Measurements from ENCODE around the gene RAN. TPM values are rescaled to one million over a fixed set of nuclear protein-coding genes. Genes with fewer than 3 reads are reported as not detected.

RAN gene
- polyA plus RNA-seq, 1 of the 3 experiments (the other 2 are of a cell fraction), result 865 TPM

DNA sequence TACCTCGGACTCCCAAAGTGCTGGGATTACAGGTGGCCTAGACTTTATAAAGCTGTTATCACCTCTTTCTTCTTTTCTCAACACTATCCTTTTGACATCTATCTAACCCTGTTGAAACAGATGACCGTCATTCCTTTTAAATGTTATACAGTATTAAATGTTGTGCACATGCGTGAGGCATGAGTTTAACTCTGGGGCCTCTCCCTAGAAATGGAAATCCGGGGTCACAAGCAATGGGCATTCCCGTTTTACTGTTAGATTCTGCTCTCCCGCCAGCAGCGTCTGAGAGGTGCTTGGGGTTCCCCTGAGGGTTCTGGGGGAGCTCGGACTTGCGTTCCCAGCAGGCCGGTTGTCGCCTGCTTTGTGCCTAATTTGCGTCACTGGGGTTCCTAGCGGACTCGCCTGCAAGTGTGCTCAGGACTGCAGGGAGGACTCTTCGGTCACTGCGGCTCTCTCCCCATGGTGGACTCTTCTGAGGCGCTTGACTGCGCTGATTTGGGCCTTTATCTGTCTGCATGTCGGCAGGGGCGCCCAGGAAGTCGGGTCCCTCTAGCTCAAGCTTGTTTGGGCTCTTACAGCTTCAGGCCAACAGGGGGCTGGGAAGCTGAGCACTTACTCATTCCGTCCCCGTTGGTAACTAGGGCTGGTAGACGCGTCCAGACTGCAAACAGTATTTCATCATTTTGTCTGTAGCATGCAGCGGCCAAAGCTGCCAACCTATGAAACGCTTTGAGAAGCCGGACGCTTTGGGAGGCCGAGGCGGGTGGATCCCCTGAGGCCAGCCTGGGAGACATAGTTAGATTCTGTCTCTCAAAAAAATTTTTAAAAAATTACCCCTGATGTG, 1.2 kb upstream of the RAN start:
- Histone ChIP-seq H3K9ac (no peak overlapping the region), H3K4me3 (ENCODE audit: low read depth in 2 of 2, low read length in 1 of 2) (no peak overlapping the region; a peak in 1 of 4 replicates), H3K27me3 (ENCODE audit: insufficient read depth) (no peaks in the 10 kb centered on the region), H3K4me2 (peak overlapping the region; percentile 80), H3K79me2 (ENCODE audit: insufficient read depth) (peaks cover 37% of the 10 kb centered on the region), H3K9me3 (no peaks in the 10 kb centered on the region), H3F3A (replicated peaks; ENCODE audit: insufficient read depth) (peaks cover 29% of the 10 kb centered on the region), H3K4me1 (ENCODE audit: control insufficient read depth in 1 of 2, insufficient read depth in 2 of 2, low read depth in 1 of 2, low read length in 1 of 2) (peaks cover 9 to 11% of the 10 kb centered on the region in 2 experiments; a peak in 3 of 4 replicates), H3K36me3 (replicated peaks in 1 of 2; ENCODE audit: control insufficient read depth in 1 of 2, insufficient read depth in 2 of 2, low read length in 1 of 2) (peaks cover 29 to 30% of the 10 kb centered on the region in 2 experiments), H2AFZ (ENCODE audit: low read depth) (peak overlapping the region; percentile 85), H4K20me1 (ENCODE audit: insufficient read depth) (peaks cover 25% of the 10 kb centered on the region), H3K27ac (ENCODE audit: low read depth in 2 of 2, low read length in 1 of 2) (no peak overlapping the region; a peak in 1 of 4 replicates), H3K9me2 (no peaks in the 10 kb centered on the region)
- DNase-seq, result peak; percentile 57
- WGBS (ENCODE audit: low lambda C conversion rate), result 81% methylated on average over 11 of the region's 31 CpGs
- POLR2A ChIA-PET, result no interaction called here
- CTCF ChIA-PET, result interaction anchor here (0.6 to 1.0 kb wide), 2 partner anchors 9 to 31 kb away, joined by 3 to 4 read pairs; no protein-coding TSS in a partner anchor
- no peak for TF ChIP-seq RFX5 (IDR thresholded peaks at IDR 0.05; ENCODE audit: low read length)
- TF ChIP-seq, protein P1, sequence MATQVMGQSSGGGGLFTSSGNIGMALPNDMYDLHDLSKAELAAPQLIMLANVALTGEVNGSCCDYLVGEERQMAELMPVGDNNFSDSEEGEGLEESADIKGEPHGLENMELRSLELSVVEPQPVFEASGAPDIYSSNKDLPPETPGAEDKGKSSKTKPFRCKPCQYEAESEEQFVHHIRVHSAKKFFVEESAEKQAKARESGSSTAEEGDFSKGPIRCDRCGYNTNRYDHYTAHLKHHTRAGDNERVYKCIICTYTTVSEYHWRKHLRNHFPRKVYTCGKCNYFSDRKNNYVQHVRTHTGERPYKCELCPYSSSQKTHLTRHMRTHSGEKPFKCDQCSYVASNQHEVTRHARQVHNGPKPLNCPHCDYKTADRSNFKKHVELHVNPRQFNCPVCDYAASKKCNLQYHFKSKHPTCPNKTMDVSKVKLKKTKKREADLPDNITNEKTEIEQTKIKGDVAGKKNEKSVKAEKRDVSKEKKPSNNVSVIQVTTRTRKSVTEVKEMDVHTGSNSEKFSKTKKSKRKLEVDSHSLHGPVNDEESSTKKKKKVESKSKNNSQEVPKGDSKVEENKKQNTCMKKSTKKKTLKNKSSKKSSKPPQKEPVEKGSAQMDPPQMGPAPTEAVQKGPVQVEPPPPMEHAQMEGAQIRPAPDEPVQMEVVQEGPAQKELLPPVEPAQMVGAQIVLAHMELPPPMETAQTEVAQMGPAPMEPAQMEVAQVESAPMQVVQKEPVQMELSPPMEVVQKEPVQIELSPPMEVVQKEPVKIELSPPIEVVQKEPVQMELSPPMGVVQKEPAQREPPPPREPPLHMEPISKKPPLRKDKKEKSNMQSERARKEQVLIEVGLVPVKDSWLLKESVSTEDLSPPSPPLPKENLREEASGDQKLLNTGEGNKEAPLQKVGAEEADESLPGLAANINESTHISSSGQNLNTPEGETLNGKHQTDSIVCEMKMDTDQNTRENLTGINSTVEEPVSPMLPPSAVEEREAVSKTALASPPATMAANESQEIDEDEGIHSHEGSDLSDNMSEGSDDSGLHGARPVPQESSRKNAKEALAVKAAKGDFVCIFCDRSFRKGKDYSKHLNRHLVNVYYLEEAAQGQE (IDR thresholded peaks at IDR 0.05; ENCODE audit: low read depth, low read length), result no peak
- TF ChIP-seq, protein P2, sequence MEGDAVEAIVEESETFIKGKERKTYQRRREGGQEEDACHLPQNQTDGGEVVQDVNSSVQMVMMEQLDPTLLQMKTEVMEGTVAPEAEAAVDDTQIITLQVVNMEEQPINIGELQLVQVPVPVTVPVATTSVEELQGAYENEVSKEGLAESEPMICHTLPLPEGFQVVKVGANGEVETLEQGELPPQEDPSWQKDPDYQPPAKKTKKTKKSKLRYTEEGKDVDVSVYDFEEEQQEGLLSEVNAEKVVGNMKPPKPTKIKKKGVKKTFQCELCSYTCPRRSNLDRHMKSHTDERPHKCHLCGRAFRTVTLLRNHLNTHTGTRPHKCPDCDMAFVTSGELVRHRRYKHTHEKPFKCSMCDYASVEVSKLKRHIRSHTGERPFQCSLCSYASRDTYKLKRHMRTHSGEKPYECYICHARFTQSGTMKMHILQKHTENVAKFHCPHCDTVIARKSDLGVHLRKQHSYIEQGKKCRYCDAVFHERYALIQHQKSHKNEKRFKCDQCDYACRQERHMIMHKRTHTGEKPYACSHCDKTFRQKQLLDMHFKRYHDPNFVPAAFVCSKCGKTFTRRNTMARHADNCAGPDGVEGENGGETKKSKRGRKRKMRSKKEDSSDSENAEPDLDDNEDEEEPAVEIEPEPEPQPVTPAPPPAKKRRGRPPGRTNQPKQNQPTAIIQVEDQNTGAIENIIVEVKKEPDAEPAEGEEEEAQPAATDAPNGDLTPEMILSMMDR (IDR thresholded peaks at IDR 0.05), result peak; percentile 28; the same call in 1 of the 2 replicates

DNA sequence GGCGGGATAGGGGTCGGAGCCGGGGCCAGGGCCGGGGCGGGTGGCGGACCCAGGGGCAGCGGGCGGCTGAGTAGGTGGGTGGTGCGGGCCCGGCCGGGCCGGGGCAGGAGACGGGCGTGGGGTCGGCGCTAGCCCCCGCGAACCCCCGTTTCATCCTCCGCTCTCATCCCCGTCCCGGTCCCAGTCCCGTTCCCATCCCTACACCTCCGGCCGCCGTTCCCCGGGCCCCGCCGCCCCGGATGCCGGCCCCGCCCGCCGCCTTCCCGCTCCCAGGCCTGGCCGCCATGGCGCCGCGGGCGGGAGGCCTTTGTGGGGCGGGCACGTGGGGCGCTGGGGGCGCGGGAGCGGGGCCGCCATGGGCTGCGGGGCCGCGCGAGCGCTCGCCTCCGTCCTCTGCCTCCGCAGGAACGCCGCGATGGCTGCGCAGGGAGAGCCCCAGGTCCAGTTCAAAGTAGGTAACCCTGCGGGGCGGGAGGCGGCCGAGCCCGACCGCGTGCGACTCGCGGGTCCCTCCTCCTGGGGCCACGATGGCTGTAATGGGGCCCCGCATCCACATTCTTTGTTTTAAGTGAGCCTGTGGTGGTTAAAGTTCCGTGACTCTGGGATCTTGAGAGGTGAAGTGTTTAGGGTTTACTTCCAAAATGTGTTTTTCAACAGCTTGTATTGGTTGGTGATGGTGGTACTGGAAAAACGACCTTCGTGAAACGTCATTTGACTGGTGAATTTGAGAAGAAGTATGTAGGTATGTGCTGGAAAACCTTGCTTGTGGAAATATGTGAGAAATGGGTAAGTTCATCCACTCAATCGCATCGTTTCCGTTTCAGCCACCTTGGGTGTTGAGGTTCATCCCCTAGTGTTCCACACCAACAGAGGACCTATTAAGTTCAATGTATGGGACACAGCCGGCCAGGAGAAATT, 572 bp downstream of the RAN start:
- DNase-seq, result peak; percentile 85
- Histone ChIP-seq H3K9me3 (no peaks in the 10 kb centered on the region), H3K27me3 (ENCODE audit: insufficient read depth) (no peaks in the 10 kb centered on the region), H3K4me2 (peak overlapping the region; percentile 94), H3K9ac (peak overlapping the region; percentile 86), H3K9me2 (no peaks in the 10 kb centered on the region), H3K79me2 (ENCODE audit: insufficient read depth) (peaks cover 47% of the 10 kb centered on the region), H4K20me1 (ENCODE audit: insufficient read depth) (peaks cover 41% of the 10 kb centered on the region), H2AFZ (ENCODE audit: low read depth) (no peak overlapping the region), H3K4me3 (ENCODE audit: low read depth in 2 of 2, low read length in 1 of 2) (peak overlapping the region; percentile 78 to 83), H3K36me3 (replicated peaks in 1 of 2; ENCODE audit: control insufficient read depth in 1 of 2, insufficient read depth in 2 of 2, low read length in 1 of 2) (peaks cover 47 to 48% of the 10 kb centered on the region in 2 experiments), H3F3A (replicated peaks; ENCODE audit: insufficient read depth) (peaks cover 46% of the 10 kb centered on the region), H3K27ac (ENCODE audit: low read depth in 2 of 2, low read length in 1 of 2) (peak overlapping the region; percentile 57 to 85), H3K4me1 (ENCODE audit: control insufficient read depth in 1 of 2, insufficient read depth in 2 of 2, low read depth in 1 of 2, low read length in 1 of 2) (peaks cover 9 to 11% of the 10 kb centered on the region in 2 experiments; a peak in 3 of 4 replicates)
- WGBS (ENCODE audit: low lambda C conversion rate), result 0% methylated on average over 22 of the region's 79 CpGs
- CTCF ChIA-PET, result interaction anchor here (0.8 to 1.8 kb wide), 2 partner anchors 46 to 830 kb away, joined by 3 to 7 read pairs; no protein-coding TSS in a partner anchor
- POLR2A ChIA-PET, result interaction anchor here (0.9 kb wide), 1 partner anchor 56 kb away, joined by 3 read pairs; no protein-coding TSS in a partner anchor
- TF ChIP-seq GATA2 (CRISPR knock-in tag; IDR thresholded peaks at IDR 0.05) (no peak), TAF1 (IDR thresholded peaks at IDR 0.05; ENCODE audit: borderline replicate concordance, low read depth, low read length) (0 out of 2 replicates have a peak, but pooled peaks have one; percentile 22), RXRA (IDR thresholded peaks at IDR 0.05; ENCODE audit: borderline replicate concordance, low read depth) (no peak), SIN3A (IDR thresholded peaks at IDR 0.05; ENCODE audit: borderline replicate concordance, low read depth, low read length) (no peak), NRF1 (IDR thresholded peaks at IDR 0.05; ENCODE audit: low read depth, low read length) (no peak), EP300 (IDR thresholded peaks at IDR 0.05; ENCODE audit: borderline replicate concordance in 1 of 2, low read depth in 1 of 2, low read length in 1 of 2) (no peak), ELF1 (IDR thresholded peaks at IDR 0.05) (no peak; the same call in 1 of the 2 replicates)
- TF ChIP-seq, protein P3, sequence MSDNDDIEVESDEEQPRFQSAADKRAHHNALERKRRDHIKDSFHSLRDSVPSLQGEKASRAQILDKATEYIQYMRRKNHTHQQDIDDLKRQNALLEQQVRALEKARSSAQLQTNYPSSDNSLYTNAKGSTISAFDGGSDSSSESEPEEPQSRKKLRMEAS (IDR thresholded peaks at IDR 0.05; ENCODE audit: low read depth), result peak; percentile 70
- TF ChIP-seq, protein P4, sequence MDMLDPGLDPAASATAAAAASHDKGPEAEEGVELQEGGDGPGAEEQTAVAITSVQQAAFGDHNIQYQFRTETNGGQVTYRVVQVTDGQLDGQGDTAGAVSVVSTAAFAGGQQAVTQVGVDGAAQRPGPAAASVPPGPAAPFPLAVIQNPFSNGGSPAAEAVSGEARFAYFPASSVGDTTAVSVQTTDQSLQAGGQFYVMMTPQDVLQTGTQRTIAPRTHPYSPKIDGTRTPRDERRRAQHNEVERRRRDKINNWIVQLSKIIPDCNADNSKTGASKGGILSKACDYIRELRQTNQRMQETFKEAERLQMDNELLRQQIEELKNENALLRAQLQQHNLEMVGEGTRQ (IDR thresholded peaks at IDR 0.05; ENCODE audit: borderline replicate concordance, low read depth, low read length), result no peak
- TF ChIP-seq, protein P2 (IDR thresholded peaks at IDR 0.05), result no peak

All from SK-N-SH (cell line).